Panc1 (cell line): ENCODE results near the gene NSMCE1. TPM values are rescaled to one million over a fixed set of nuclear protein-coding genes. Genes with fewer than 3 reads are reported as not detected.
"Not testable (repeated sequence)": the region's sequence is repeated elsewhere in the genome, so short reads cannot be mapped to it uniquely, and the experiment has no call there.

Source experiments
- ATAC-seq: fragments of 200-7000 bp; cut with Tn5 transposase; 2 replicates; pipeline ENCODE4 v1.9.1; 2020; ENCODE audit warnings: mild to moderate bottlenecking, moderate library complexity
- BruUV-seq: library from RNA; stranded (reverse); fragments of 400-500 nt; replicated peaks from 2 replicates; lab custom pipeline; 2021; lab: Mats Ljungman, UMichigan
- CTCF ChIA-PET: fragments of 300-600 bp; sonication (Branson Sonifier 250); formaldehyde crosslinking; loops from one replicate; lab custom pipeline; 2022; ENCODE audit warnings: antibody characterized with exemption; lab: Charles Lee
- POLR2A ChIA-PET: fragments of 300-600 bp; sonication (Branson Sonifier 250); formaldehyde crosslinking; loops from one replicate; lab custom pipeline; 2022; ENCODE audit warnings: antibody characterized with exemption; lab: Charles Lee
- DNase-seq: peaks from one replicate; pipeline ENCODE4 v3.0.0-alpha.2; 2010; ENCODE audit warnings: low read depth, low spot score
- H3K27ac ChIP-seq: 2 replicates; pipeline ENCODE4 v1.5.1; 2011; ENCODE audit warnings: mild to moderate bottlenecking, low read length, inconsistent platforms
- H3K27me3 ChIP-seq: fragments of 200-500 bp; sonication (Bioruptor generic); 2 replicates; pipeline ENCODE4 v1.6.0; 2014; ENCODE audit warnings: low read length, inconsistent platforms; ENCODE audit not compliant: control insufficient read depth, insufficient read depth
- H3K36me3 ChIP-seq: fragments of 200-500 bp; sonication (Bioruptor generic); 2 replicates; pipeline ENCODE4 v1.5.1; 2014; ENCODE audit warnings: inconsistent platforms, mild to moderate bottlenecking, low read length, moderate library complexity; ENCODE audit not compliant: control insufficient read depth, insufficient read depth
- H3K4me1 ChIP-seq: 2 replicates; pipeline ENCODE4 v1.5.1; 2011; ENCODE audit warnings: inconsistent platforms, mild to moderate bottlenecking, low read length, moderate library complexity; ENCODE audit not compliant: control insufficient read depth, insufficient read depth
- H3K4me3 ChIP-seq, 2 experiments: 2 replicates each; pipeline ENCODE4 v1.5.1; 2011 to 2012; ENCODE audit warnings: low read depth in 2 of 2, low read length in 2 of 2, mild to moderate bottlenecking in 2 of 2, inconsistent platforms in 1 of 2, moderate library complexity in 1 of 2
- H3K9me3 ChIP-seq: fragments of 200-500 bp; sonication (Bioruptor generic); 2 replicates; pipeline ENCODE4 v1.5.1; 2014; ENCODE audit warnings: low read depth, mild to moderate bottlenecking, inconsistent platforms, low read length, moderate library complexity; ENCODE audit not compliant: control insufficient read depth, insufficient read depth
- CTCF ChIP-seq: fragments of 450-650 bp; IDR thresholded peaks from 2 replicates; pipeline ENCODE4 v1.5.1; 2017; ENCODE audit warnings: mild to moderate bottlenecking
- POLR2AphosphoS5 ChIP-seq: IDR thresholded peaks from 2 replicates; pipeline ENCODE4 v1.6.1; 2012; ENCODE audit warnings: mild to moderate bottlenecking, low read depth, low read length, moderate library complexity
- SIN3A ChIP-seq: IDR thresholded peaks from 2 replicates; pipeline ENCODE4 v1.6.1; 2012; ENCODE audit warnings: low read depth, mild to moderate bottlenecking, low read length, moderate library complexity, borderline replicate concordance; ENCODE audit not compliant: insufficient read depth
- TCF7L2 ChIP-seq: IDR thresholded peaks from 2 replicates; pipeline ENCODE4 v1.6.1; 2011; ENCODE audit warnings: mild to moderate bottlenecking, low read depth, low read length, inconsistent platforms
- in situ Hi-C: cut with HindIII; loops from 2 replicates; pipeline ENCODE4 v1.10.0; 2016; ENCODE audit warnings: low sequenced_read_pairs, low pct_unique_long_range_greater_than_20kb
- intact Hi-C: fragments of 100-400 bp; cut with micrococcal nuclease; formaldehyde crosslinking; loops from one replicate; pipeline ENCODE4 v1.10.0; 2022; ENCODE audit not compliant: unreplicated experiment
- total RNA-seq: library from RNA; stranded (reverse); gene quantifications from one replicate; pipeline ENCODE4 v1.2.1, GENCODE V29; 2021; ENCODE audit not compliant: unreplicated experiment
- TF ChIP-seq, protein P1 (sequence below), 2 experiments: IDR thresholded peaks; 2 replicates each; pipeline ENCODE4 v1.6.1; 2011 to 2012; ENCODE audit warnings: low read depth in 2 of 2, control low read depth in 1 of 2, low read length in 1 of 2, mild to moderate bottlenecking in 1 of 2, moderate library complexity in 1 of 2; ENCODE audit not compliant: insufficient read depth in 1 of 2

The NSMCE1 gene
- total RNA-seq, 1 experiment from 2014 or later, result 48.2 TPM

GRCh38 chr16:27202923-27203506 lies 65.6 kb downstream of the NSMCE1 start:
- no peaks in the 10 kb centered on the region for H3K36me3 ChIP-seq
- no peaks in the 10 kb centered on the region for H3K27me3 ChIP-seq
- ChIA-PET CTCF (no interaction called here), POLR2A (no interaction called here)
- in situ Hi-C loops (no loop called here), intact Hi-C loops (no loop called here)
- TF ChIP-seq TCF7L2 (no peak), POLR2AphosphoS5 (no peak), SIN3A (no peak), CTCF (no peak)
- TF ChIP-seq, protein P1, sequence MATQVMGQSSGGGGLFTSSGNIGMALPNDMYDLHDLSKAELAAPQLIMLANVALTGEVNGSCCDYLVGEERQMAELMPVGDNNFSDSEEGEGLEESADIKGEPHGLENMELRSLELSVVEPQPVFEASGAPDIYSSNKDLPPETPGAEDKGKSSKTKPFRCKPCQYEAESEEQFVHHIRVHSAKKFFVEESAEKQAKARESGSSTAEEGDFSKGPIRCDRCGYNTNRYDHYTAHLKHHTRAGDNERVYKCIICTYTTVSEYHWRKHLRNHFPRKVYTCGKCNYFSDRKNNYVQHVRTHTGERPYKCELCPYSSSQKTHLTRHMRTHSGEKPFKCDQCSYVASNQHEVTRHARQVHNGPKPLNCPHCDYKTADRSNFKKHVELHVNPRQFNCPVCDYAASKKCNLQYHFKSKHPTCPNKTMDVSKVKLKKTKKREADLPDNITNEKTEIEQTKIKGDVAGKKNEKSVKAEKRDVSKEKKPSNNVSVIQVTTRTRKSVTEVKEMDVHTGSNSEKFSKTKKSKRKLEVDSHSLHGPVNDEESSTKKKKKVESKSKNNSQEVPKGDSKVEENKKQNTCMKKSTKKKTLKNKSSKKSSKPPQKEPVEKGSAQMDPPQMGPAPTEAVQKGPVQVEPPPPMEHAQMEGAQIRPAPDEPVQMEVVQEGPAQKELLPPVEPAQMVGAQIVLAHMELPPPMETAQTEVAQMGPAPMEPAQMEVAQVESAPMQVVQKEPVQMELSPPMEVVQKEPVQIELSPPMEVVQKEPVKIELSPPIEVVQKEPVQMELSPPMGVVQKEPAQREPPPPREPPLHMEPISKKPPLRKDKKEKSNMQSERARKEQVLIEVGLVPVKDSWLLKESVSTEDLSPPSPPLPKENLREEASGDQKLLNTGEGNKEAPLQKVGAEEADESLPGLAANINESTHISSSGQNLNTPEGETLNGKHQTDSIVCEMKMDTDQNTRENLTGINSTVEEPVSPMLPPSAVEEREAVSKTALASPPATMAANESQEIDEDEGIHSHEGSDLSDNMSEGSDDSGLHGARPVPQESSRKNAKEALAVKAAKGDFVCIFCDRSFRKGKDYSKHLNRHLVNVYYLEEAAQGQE (IDR thresholded peaks at IDR 0.05; ENCODE audit: insufficient read depth in 1 of 2, low read depth in 2 of 2, low read length in 1 of 2), result no peak
- peak overlapping the region; percentile 95 for H3K27ac ChIP-seq
- no peaks in the 10 kb centered on the region for H3K9me3 ChIP-seq
- peak overlapping the region; percentile 81 to 95 for H3K4me3 ChIP-seq
- peaks cover 7% of the 10 kb centered on the region; the same call in 1 of the 2 replicates for H3K4me1 ChIP-seq
- DNase-seq, result no peak
- BruUV-seq, result TSS peak; percentile 92
- peak; percentile 91 for ATAC-seq

DNA sequence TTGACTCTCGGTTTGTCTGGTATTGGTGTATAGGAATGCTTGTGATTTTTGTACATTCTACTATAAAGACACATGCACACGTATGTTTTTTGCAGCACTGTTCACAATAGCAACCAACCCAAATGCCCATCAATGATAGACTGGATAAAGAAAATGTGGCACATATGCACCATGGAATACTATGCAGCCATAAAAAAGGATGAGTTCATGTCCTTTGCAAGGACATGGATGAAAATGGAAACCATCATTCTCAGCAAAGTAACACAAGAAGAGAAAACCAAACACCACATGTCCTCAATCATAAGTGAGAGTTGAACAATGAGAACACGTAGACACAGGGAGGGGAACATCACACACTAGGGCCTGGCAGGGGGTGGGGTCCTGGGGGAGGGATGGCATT lies 67.7 kb downstream of the NSMCE1 start:
- POLR2A ChIA-PET, BruUV-seq, CTCF ChIA-PET, DNase-seq, H3K4me3 ChIP-seq, H3K36me3 ChIP-seq, H3K9me3 ChIP-seq, ATAC-seq, H3K27ac ChIP-seq, H3K27me3 ChIP-seq, in situ Hi-C loops, intact Hi-C loops, H3K4me1 ChIP-seq: not testable (repeated sequence)

GRCh38 chr16:27199736-27200135 lies 68.8 kb downstream of the NSMCE1 start:
- DNase-seq (no peak), ATAC-seq (no peak)
- intact Hi-C loops, result no loop called here
- H3K4me1 ChIP-seq, result peaks cover 7% of the 10 kb centered on the region; the same call in 1 of the 2 replicates
- H3K27me3 ChIP-seq, result no peaks in the 10 kb centered on the region
- in situ Hi-C loops, result no loop called here
- H3K4me3 ChIP-seq, result no peak overlapping the region
- no peaks in the 10 kb centered on the region for H3K9me3 ChIP-seq
- POLR2A ChIA-PET, result no interaction called here
- no peak overlapping the region for H3K27ac ChIP-seq
- H3K36me3 ChIP-seq, result no peaks in the 10 kb centered on the region
- TF ChIP-seq, protein P1 (IDR thresholded peaks at IDR 0.05; ENCODE audit: insufficient read depth in 1 of 2, low read depth in 2 of 2, low read length in 1 of 2), result no peak
- no peak for TF ChIP-seq POLR2AphosphoS5
- TF ChIP-seq TCF7L2, result no peak
- no peak for TF ChIP-seq SIN3A
- no peak for TF ChIP-seq CTCF
- CTCF ChIA-PET, result no interaction called here
- BruUV-seq, result no TSS peak
